Measurements from ENCODE around the gene NONO.
A peak's percentile ranks its signal among the peaks of the same experiment; 100 is the strongest.
"Not testable (repeated sequence)": the region's sequence is repeated elsewhere in the genome, so short reads cannot be mapped to it uniquely, and the experiment has no call there.

NONO gene

DNA sequence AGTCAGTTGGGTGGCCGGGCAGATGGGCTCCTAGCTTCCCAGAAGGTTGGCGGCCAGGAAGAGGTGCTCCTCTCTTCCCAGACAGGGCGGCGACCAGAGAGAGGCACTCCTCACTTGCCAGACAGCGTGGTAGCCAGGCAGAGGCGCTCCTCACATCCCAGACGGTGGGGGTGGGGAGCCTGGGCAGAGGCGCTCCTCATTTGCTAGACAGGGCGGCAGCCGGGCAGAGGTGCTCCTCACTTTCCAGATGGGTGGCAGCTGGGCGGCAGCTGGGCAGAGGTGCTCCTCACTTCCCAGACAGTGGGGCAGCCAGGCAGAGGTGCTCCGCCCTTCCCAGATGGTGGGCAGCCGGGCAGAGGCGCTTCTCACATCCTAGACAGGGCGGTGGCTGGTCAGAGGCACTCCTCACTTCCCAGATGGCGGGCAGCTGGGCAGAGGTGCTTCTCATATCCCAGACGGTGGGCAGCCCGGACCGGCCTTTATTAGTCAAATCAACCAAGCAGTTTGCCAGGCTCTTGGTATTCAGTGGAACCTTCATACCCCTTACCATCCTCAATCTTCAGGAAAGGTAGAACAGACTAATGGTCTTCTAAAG lies 13.5 kb upstream of the NONO start:
- Histone ChIP-seq H3K9me3 (ENCODE audit: severe bottlenecking) (no peaks in the 10 kb centered on the region), H3K4me3 (ENCODE audit: low read depth, low read length) (no peak overlapping the region), H3K27ac (no peak overlapping the region), H3K27me3 (ENCODE audit: insufficient read depth, low read depth, severe bottlenecking) (peaks cover 2% of the 10 kb centered on the region), H3K36me3 (no peaks in the 10 kb centered on the region)
- DNase-seq = no peak
- TF ChIP-seq, protein P1, sequence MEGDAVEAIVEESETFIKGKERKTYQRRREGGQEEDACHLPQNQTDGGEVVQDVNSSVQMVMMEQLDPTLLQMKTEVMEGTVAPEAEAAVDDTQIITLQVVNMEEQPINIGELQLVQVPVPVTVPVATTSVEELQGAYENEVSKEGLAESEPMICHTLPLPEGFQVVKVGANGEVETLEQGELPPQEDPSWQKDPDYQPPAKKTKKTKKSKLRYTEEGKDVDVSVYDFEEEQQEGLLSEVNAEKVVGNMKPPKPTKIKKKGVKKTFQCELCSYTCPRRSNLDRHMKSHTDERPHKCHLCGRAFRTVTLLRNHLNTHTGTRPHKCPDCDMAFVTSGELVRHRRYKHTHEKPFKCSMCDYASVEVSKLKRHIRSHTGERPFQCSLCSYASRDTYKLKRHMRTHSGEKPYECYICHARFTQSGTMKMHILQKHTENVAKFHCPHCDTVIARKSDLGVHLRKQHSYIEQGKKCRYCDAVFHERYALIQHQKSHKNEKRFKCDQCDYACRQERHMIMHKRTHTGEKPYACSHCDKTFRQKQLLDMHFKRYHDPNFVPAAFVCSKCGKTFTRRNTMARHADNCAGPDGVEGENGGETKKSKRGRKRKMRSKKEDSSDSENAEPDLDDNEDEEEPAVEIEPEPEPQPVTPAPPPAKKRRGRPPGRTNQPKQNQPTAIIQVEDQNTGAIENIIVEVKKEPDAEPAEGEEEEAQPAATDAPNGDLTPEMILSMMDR (IDR thresholded peaks at IDR 0.05; ENCODE audit: low read depth, low read length) = no peak

DNA sequence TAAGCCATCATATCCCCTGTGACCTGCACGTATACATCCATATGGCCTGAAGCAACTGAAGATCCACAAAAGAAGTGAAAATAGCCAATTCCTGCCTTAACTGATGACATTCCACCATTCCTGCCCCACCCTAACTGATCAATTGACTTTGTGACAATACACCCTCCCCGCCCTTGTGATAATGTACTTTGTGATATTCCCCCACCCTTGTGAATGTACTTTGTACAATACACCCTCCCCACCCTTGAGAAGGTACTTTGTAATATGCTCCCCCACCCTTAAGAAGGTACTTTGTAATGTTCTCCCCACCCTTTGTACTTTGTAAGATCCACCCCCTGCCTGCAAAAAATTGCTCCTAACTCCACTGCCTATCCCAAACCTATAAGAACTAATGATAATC lies 11.1 kb upstream of the NONO start:
- not testable (repeated sequence) for H3K4me3 ChIP-seq (ENCODE audit: low read depth, low read length); DNase-seq; H3K27me3 ChIP-seq (ENCODE audit: insufficient read depth, low read depth, severe bottlenecking); H3K27ac ChIP-seq; H3K36me3 ChIP-seq; H3K9me3 ChIP-seq (ENCODE audit: severe bottlenecking)

DNA sequence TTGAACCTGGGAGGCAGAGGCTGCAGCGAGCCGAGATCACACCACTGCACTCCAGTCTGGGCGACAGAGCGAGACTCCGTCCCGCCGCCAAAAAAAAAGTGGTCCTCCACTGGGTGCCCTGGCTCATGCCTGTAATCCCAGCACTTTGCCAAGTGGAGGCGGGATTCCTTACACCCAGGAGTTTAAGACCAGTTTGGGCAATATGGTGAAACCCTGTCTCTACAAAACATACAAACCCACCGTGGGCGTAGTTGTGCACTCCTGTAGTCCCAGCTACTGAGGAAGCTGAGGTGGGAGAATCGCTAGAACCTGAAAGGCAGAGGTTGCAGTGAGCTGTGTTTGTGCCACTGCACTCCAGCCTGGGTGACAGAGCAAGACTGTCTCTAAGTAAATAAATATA lies 2.1 kb upstream of the NONO start:
- not testable (repeated sequence) for H3K27me3 ChIP-seq (ENCODE audit: insufficient read depth, low read depth, severe bottlenecking); H3K27ac ChIP-seq; H3K4me3 ChIP-seq (ENCODE audit: low read depth, low read length); DNase-seq; H3K9me3 ChIP-seq (ENCODE audit: severe bottlenecking)
- peaks cover 17% of the 10 kb centered on the region for H3K36me3 ChIP-seq

DNA sequence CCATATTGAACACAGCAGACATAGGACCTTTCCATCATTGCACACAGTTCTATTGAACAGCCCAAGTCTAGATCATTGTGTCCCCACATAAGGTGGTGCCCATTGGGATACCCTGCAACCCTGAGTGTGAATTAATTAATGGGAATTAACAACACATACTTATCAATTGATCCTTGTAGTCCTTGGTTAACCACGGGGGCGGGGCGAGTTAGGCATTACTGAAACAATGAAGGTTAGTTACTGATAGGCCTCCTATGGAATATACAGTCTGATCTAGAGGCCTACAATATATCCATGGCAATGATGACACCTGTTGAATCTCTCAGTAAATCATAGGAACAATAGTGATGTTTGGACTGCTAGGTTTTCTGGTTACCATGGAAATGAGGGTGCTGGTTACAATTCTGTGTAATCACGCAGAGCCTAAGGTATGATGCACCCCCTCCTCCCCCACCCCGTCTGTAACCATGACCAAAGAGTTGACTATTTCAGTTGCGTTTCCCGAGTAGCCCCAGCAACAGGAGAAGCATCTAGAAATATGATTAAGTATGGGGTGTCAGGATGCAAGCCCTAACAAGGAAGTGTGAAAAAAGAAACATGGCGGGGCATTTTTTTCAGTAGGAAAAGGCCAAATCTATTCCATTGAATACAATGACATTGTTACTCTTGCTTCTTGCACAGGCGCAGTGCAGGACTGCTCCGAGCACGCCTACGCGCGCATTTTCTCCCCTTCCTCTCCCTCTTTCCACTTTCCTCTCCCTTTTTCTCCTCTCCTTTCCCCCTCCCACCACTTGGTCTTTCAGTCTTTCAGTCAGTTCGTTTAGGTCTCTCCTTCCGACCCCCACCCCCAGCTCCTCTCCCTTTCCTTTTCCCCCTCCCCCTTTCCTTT lies 677 bp upstream of the NONO start:
- H3K9me3 ChIP-seq (ENCODE audit: severe bottlenecking) = peaks cover 2% of the 10 kb centered on the region
- TF ChIP-seq, protein P1 (IDR thresholded peaks at IDR 0.05; ENCODE audit: low read depth, low read length) = no peak
- peak overlapping the region; percentile 33 for H3K4me3 ChIP-seq (ENCODE audit: low read depth, low read length)
- H3K27ac ChIP-seq = peak overlapping the region; percentile 91
- H3K27me3 ChIP-seq (ENCODE audit: insufficient read depth, low read depth, severe bottlenecking) = peaks cover 4% of the 10 kb centered on the region
- no peak for DNase-seq
- peaks cover 28% of the 10 kb centered on the region for H3K36me3 ChIP-seq

DNA sequence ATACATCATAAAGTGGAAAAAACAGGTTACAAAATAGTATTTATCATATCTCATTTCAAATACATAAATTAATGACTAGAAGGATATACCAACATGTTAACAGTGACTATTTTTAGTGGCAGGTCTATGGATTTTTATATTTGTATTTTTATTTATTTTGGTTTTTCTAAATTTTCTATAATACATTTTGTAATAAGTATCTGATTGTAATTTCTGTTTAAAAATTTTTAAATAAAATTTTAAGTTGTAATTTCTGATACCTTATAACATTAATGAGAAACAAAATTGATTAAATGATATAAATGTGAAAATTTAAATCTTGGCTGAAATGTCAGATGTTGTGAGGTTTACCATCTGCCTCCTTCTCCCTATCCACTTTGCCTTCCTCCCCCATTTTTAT lies 2.5 kb downstream of the NONO start:
- no peak for DNase-seq
- Histone ChIP-seq H3K27ac (no peak overlapping the region), H3K27me3 (ENCODE audit: insufficient read depth, low read depth, severe bottlenecking) (no peaks in the 10 kb centered on the region), H3K4me3 (ENCODE audit: low read depth, low read length) (peak overlapping the region; percentile 72), H3K36me3 (peaks cover 54% of the 10 kb centered on the region), H3K9me3 (ENCODE audit: severe bottlenecking) (peaks cover 2% of the 10 kb centered on the region)
- TF ChIP-seq, protein P1 (IDR thresholded peaks at IDR 0.05; ENCODE audit: low read depth, low read length) = no peak

DNA sequence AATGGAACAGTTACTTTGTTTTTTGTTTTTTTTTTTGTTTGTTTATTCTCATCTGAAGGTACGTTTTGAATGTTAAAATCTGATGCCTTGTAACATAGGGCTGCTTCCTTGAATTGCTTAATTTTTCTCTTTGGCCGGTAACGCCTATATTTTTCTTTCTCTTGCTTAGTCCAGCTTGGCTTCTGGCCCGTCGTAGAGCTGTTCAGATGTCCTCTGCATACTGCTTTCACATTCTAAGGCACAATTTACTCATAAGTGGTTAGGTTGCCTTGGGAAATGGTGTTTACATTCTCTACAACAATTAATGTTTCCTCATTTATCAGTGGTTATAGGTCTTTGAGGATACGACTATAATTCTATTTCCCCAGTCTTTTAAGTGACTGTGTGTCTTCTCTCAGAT lies 7.9 kb downstream of the NONO start:
- TF ChIP-seq, protein P1 (IDR thresholded peaks at IDR 0.05; ENCODE audit: low read depth, low read length) = no peak
- Histone ChIP-seq H3K9me3 (ENCODE audit: severe bottlenecking) (no peaks in the 10 kb centered on the region), H3K27me3 (ENCODE audit: insufficient read depth, low read depth, severe bottlenecking) (peaks cover 15% of the 10 kb centered on the region), H3K27ac (no peak overlapping the region), H3K4me3 (ENCODE audit: low read depth, low read length) (no peak overlapping the region), H3K36me3 (peaks cover 89% of the 10 kb centered on the region)
- no peak for DNase-seq
